Measurements from ENCODE around the gene SDSL. TPM values are rescaled to one million over a fixed set of nuclear protein-coding genes. Genes with fewer than 3 reads are reported as not detected.

SDSL gene
- total RNA-seq, 3 donors from 2014 or later (not counting 1 experiment from before 2014, with no cell fraction given), result 1.0 to 7.5 (median 3.7) TPM

DNA sequence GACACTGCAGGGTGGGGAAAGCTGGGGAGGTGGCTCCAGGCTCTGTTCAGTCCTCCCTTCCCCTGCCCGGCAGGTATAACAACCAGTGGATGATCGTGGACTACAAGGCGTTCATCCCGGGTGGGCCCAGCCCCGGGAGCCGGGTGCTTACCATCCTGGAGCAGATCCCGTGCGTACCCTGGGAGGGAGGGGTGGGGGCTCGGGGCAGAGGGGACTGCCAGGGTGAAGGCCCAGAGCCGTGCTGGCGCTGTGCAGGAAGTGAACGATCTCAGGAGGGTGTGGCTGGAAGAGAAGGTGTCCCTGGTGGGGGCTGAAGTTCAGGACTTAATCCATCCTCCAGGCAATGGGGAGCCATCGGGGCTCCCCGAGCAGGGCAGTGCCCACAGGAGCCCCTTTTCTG lies 37.4 kb upstream of the SDSL start:
- 91% methylated on average over 13 of the region's 14 CpGs for WGBS (ENCODE audit: insufficient coverage)
- Mint-ChIP-seq H3K4me3 (no peak overlapping the region), H3K36me3 (no peaks in the 10 kb centered on the region), H3K4me1 (no peaks in the 10 kb centered on the region), H3K27ac (no peak overlapping the region), H3K27me3 (ENCODE audit: low read depth in 2 of 2) (no peaks in the 10 kb centered on the region), H3K9me3 (no peaks in the 10 kb centered on the region)
- intact Hi-C loops (cut with micrococcal nuclease), result no loop called here
- ATAC-seq, result no peak
- Histone ChIP-seq H3K9me3 (ENCODE audit: control insufficient read depth, insufficient read depth, low read length) (no peaks in the 10 kb centered on the region), H3K4me3 (ENCODE audit: low read length) (no peak overlapping the region), H3K36me3 (ENCODE audit: control insufficient read depth, insufficient read depth, low read length) (peaks cover 2% of the 10 kb centered on the region), H3K27ac (ENCODE audit: low read length) (no peak overlapping the region), H3K27me3 (ENCODE audit: control insufficient read depth, insufficient read depth, low read length) (no peaks in the 10 kb centered on the region), H3K4me1 (ENCODE audit: control insufficient read depth, insufficient read depth, low read length) (no peaks in the 10 kb centered on the region)
- TF ChIP-seq, protein P1, sequence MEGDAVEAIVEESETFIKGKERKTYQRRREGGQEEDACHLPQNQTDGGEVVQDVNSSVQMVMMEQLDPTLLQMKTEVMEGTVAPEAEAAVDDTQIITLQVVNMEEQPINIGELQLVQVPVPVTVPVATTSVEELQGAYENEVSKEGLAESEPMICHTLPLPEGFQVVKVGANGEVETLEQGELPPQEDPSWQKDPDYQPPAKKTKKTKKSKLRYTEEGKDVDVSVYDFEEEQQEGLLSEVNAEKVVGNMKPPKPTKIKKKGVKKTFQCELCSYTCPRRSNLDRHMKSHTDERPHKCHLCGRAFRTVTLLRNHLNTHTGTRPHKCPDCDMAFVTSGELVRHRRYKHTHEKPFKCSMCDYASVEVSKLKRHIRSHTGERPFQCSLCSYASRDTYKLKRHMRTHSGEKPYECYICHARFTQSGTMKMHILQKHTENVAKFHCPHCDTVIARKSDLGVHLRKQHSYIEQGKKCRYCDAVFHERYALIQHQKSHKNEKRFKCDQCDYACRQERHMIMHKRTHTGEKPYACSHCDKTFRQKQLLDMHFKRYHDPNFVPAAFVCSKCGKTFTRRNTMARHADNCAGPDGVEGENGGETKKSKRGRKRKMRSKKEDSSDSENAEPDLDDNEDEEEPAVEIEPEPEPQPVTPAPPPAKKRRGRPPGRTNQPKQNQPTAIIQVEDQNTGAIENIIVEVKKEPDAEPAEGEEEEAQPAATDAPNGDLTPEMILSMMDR (IDR thresholded peaks at IDR 0.05), result no peak
- no peak for DNase-seq

DNA sequence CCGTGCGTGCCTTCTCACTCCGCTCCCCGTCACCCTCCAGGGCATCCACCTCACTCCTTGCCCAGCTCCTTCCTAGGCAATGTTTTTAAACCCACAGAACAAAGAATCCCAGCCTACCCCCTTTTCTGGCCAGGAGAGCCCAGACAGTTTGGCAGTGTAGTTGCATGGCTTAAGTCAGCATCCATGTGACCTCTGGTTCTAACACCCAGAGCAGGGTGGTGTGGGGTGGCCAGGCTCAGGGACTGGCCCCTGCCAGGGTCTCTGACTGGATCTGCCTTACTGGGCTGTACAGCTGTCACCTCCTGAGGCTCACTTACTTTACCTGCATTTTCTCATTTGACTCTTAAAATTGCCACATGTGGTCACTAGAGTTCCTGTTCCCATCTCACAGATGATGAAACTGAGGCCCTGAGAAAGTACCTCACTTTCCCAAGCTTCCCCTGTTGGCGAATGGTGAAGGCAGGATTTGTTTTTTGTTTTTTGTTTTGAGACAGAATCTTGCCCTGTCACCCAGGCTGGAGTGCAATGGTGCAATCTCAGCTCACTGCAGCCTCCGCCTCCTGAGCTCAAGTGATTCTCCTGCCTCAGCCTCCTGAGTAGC lies 36.8 kb upstream of the SDSL start:
- Histone ChIP-seq H3K4me1 (ENCODE audit: control insufficient read depth, insufficient read depth, low read length) (no peaks in the 10 kb centered on the region), H3K27me3 (ENCODE audit: control insufficient read depth, insufficient read depth, low read length) (no peaks in the 10 kb centered on the region), H3K36me3 (ENCODE audit: control insufficient read depth, insufficient read depth, low read length) (peaks cover 2% of the 10 kb centered on the region), H3K9me3 (ENCODE audit: control insufficient read depth, insufficient read depth, low read length) (no peaks in the 10 kb centered on the region), H3K27ac (ENCODE audit: low read length) (no peak overlapping the region), H3K4me3 (ENCODE audit: low read length) (no peak overlapping the region)
- Mint-ChIP-seq H3K9me3 (no peaks in the 10 kb centered on the region), H3K4me1 (no peaks in the 10 kb centered on the region), H3K27ac (no peak overlapping the region), H3K4me3 (no peak overlapping the region), H3K36me3 (no peaks in the 10 kb centered on the region), H3K27me3 (ENCODE audit: low read depth in 2 of 2) (no peaks in the 10 kb centered on the region)
- ATAC-seq (no peak), DNase-seq (no peak)
- TF ChIP-seq, protein P1 (IDR thresholded peaks at IDR 0.05), result no peak
- 98% methylated on average over 6 of the region's 6 CpGs for WGBS (ENCODE audit: insufficient coverage)
- intact Hi-C loops (cut with micrococcal nuclease), result no loop called here

DNA sequence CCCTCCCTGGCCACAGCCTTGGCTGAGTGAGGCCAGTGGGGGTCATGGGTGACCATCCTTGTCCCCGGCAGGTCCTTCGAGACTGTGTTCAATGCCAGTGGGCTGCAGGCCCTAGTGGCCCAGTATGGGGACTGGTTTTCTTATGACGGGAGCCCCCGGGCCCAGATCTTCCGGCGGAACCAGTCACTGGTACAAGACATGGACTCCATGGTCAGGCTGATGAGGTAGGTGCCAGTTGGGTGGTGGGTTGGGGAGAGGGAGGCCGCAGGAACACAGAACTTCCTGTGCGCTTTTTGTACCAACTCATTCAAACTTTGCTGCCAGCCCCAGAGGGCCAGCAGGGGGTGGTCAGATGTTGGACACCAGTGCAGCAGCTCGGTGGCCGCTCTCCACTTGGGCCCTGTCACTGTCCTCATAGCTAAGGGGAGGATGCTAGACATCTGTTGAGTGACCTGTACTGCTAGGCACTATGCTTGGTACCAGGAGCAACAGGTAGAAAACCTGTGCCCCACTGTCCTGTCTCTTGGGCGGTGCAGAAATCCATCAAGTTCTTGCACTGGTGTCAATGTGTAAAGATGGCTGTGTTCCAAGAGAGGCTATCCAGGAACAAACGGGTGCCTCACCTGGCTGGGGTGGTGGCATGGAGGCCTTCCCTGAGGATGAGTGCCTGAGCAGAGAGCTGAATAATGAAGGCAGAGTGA lies 35.2 kb upstream of the SDSL start:
- no peaks in the 10 kb centered on the region for H3K9me3 ChIP-seq (ENCODE audit: control insufficient read depth, insufficient read depth, low read length)
- intact Hi-C loops (cut with micrococcal nuclease), result no loop called here
- no peak overlapping the region for H3K27ac ChIP-seq (ENCODE audit: low read length)
- no peaks in the 10 kb centered on the region for H3K27me3 Mint-ChIP-seq (ENCODE audit: low read depth in 2 of 2)
- TF ChIP-seq, protein P1 (IDR thresholded peaks at IDR 0.05), result no peak
- DNase-seq (no peak), ATAC-seq (no peak)
- no peak overlapping the region for H3K27ac Mint-ChIP-seq
- 96% methylated on average over 12 of the region's 12 CpGs for WGBS (ENCODE audit: insufficient coverage)
- H3K36me3 Mint-ChIP-seq, result no peaks in the 10 kb centered on the region
- H3K27me3 ChIP-seq (ENCODE audit: control insufficient read depth, insufficient read depth, low read length), result no peaks in the 10 kb centered on the region
- H3K4me1 Mint-ChIP-seq, result no peaks in the 10 kb centered on the region
- no peak overlapping the region for H3K4me3 Mint-ChIP-seq
- no peaks in the 10 kb centered on the region for H3K4me1 ChIP-seq (ENCODE audit: control insufficient read depth, insufficient read depth, low read length)
- no peaks in the 10 kb centered on the region for H3K9me3 Mint-ChIP-seq
- no peak overlapping the region for H3K4me3 ChIP-seq (ENCODE audit: low read length)
- peaks cover 2% of the 10 kb centered on the region for H3K36me3 ChIP-seq (ENCODE audit: control insufficient read depth, insufficient read depth, low read length)
